Activated CD4-positive, CD25-positive, alpha-beta regulatory T cell treated with anti-CD3 and anti-CD28 coated beads, Interleukin-2, amount 50 U/mL, for 16 hours (primary cell): ENCODE data around the gene FOXO3B.
"Not testable (repeated sequence)": the region's sequence is repeated elsewhere in the genome, so short reads cannot be mapped to it uniquely, and the experiment has no call there.

ENCODE experiments used
- DNase-seq: peaks from one replicate; pipeline ENCODE4 v3.0.0-alpha.2; 2020; ENCODE audit warnings: low read depth, low spot score

FOXO3B gene

GRCh38 chr17:18650094-18650493 is 32.0 kb downstream of the FOXO3B start:
- DNase-seq = not testable (repeated sequence)

- DNase-seq = not testable (repeated sequence)
Measured at GRCh38 chr17:18644291-18644690, 37.8 kb downstream of the FOXO3B start, which contains the start of gene TBC1D28. Gene TBC1D28 (minus strand): TSS chr17:18644391. CDS start chr17:18641352, 3,039 bp downstream.

GRCh38 chr17:18643124-18643523 is 39.0 kb downstream of the FOXO3B start:
- not testable (repeated sequence) for DNase-seq

- DNase-seq = not testable (repeated sequence)
Measured at GRCh38 chr17:18638357-18638756, 43.8 kb downstream of the FOXO3B start.

- not testable (repeated sequence) for DNase-seq
Measured at GRCh38 chr17:18636237-18636636, 45.9 kb downstream of the FOXO3B start.

GRCh38 chr17:18635773-18636172 is 46.3 kb downstream of the FOXO3B start:
- not testable (repeated sequence) for DNase-seq

GRCh38 chr17:18634550-18635263 is 47.4 kb downstream of the FOXO3B start:
- not testable (repeated sequence) for DNase-seq
